ENCODE data around the gene PPT2. TPM values are rescaled to one million over a fixed set of nuclear protein-coding genes. Genes with fewer than 3 reads are reported as not detected.

PPT2 gene
- total RNA-seq, 1 experiment from 2014 or later, result 46.3 TPM

DNA sequence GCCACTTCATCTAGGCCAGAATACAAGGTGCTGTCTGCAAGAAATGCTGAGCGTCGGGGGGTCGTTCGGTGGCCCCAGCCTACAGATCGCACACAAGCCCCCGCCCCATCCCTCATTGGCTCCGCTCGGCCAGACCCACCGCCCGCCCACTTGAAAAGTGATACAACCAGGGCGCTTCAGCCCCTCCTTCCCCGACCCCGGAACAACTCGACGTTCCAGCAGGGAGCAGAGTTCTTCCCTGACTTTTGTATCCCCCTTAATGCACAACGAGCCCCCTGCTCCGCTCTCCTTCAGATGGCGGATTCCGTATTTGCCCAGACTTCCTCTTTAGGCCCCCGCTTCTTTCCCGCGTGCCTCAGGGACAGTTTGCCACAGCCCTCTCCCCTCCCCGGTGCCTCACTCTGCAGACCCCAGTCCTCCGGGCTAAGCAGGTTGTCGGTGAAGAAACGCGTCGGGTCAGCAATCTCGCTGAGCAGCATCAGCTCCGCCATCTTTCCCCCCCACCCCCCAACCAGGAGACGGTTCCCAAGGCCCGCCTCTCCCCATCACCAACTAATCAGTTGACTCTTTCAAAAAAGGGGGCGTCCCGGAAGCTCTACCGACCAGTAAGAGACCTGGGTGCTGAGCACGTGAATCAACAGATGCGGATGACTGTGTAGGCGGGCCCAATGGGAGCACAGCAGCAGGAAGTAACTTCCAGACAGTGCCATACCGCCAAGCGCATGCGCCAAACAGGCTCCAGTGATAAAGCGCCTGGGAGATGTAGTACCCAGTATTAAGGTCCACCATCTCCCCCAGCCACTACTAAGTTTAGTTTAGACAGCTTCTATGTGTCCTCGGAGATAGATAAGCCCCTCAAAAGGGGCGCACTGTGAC lies 26.0 kb upstream of the PPT2 start, which contains the start of gene ATF6B:
ATF6B (minus strand) TSS at position 530 of the 876 bp plus-strand sequence; CDS start at position 491, 39 bp downstream.
- Histone ChIP-seq H4K8ac (replicated peaks; ENCODE audit: insufficient read length, low read depth, low read length) (peak within 1 kb of the TSS; percentile 33), H4K5ac (ENCODE audit: insufficient read length, low read depth, low read length) (no peak within 1 kb of the TSS), H3K9ac (ENCODE audit: extremely low read depth, insufficient read length, low read length) (peak within 1 kb of the TSS; percentile 90), H2BK120ac (ENCODE audit: low read depth, low read length, poor library complexity, severe bottlenecking) (no peak within 1 kb of the TSS), H3K79me1 (ENCODE audit: insufficient read depth, low read depth, low read length, poor library complexity, severe bottlenecking) (no peaks in the 10 kb centered on the region), H3K4me1 (ENCODE audit: insufficient read depth, low read length) (no peaks in the 10 kb centered on the region), H2BK5ac (ENCODE audit: insufficient read length, low read length) (no peak within 1 kb of the TSS), H2BK12ac (ENCODE audit: insufficient read length, low read depth, low read length) (no peak within 1 kb of the TSS), H3K4me2 (ENCODE audit: insufficient read depth, insufficient read length, low read length) (peak within 1 kb of the TSS; percentile 93), H4K20me1 (ENCODE audit: control insufficient read depth, insufficient read depth, insufficient read length) (no peaks in the 10 kb centered on the region), H2BK20ac (ENCODE audit: low read depth, low read length, poor library complexity, severe bottlenecking) (no peak within 1 kb of the TSS), H3K9me3 (ENCODE audit: control insufficient read depth, low read depth, low read length) (no peaks in the 10 kb centered on the region), H4K91ac (ENCODE audit: insufficient read length, low read depth, low read length) (no peak within 1 kb of the TSS), H3K79me2 (ENCODE audit: insufficient read depth, low read length) (no peaks in the 10 kb centered on the region), H3K14ac (ENCODE audit: insufficient read depth, low read length) (peak within 1 kb of the TSS; percentile 86), H3K23ac (ENCODE audit: insufficient read length, low read depth, low read length) (no peak within 1 kb of the TSS), H3T11ph (ENCODE audit: low read length) (no peak within 1 kb of the TSS), H3K27ac (ENCODE audit: insufficient read length, low read depth, low read length) (peak within 1 kb of the TSS; percentile 48), H3K18ac (ENCODE audit: insufficient read length, low read depth, low read length) (peak within 1 kb of the TSS; percentile 86), H2AK5ac (ENCODE audit: insufficient read length, low read length) (no peak within 1 kb of the TSS), H2BK15ac (ENCODE audit: low read depth, low read length) (no peak within 1 kb of the TSS), H2AFZ (ENCODE audit: low read length) (no peak within 1 kb of the TSS), H3K23me2 (ENCODE audit: insufficient read length, low read depth, low read length, poor library complexity, severe bottlenecking) (peaks cover 3% of the 10 kb centered on the region), H3K4ac (ENCODE audit: low read depth, low read length) (no peak within 1 kb of the TSS), H3K27me3 (ENCODE audit: insufficient read depth, low read length) (no peaks in the 10 kb centered on the region), H3K56ac (ENCODE audit: insufficient read length, low read depth, low read length) (no peak within 1 kb of the TSS)
- WGBS (ENCODE audit: extremely low coverage, insufficient read length, low lambda C conversion rate), result no CpG with 5 or more reads among the region's 44 CpGs
- TF ChIP-seq, protein P1, sequence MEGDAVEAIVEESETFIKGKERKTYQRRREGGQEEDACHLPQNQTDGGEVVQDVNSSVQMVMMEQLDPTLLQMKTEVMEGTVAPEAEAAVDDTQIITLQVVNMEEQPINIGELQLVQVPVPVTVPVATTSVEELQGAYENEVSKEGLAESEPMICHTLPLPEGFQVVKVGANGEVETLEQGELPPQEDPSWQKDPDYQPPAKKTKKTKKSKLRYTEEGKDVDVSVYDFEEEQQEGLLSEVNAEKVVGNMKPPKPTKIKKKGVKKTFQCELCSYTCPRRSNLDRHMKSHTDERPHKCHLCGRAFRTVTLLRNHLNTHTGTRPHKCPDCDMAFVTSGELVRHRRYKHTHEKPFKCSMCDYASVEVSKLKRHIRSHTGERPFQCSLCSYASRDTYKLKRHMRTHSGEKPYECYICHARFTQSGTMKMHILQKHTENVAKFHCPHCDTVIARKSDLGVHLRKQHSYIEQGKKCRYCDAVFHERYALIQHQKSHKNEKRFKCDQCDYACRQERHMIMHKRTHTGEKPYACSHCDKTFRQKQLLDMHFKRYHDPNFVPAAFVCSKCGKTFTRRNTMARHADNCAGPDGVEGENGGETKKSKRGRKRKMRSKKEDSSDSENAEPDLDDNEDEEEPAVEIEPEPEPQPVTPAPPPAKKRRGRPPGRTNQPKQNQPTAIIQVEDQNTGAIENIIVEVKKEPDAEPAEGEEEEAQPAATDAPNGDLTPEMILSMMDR (conservative IDR thresholded peaks at IDR 0.05), result no peak
- Mint-ChIP-seq H3K4me1 (peaks cover 22 to 35% of the 10 kb centered on the region in 2 experiments), H3K9me3 (no peaks in the 10 kb centered on the region), H3K4me3 (peak within 1 kb of the TSS; percentile 99), H3K27ac (peak within 1 kb of the TSS; percentile 99 to 100 (median 100)), H3K36me3 (ENCODE audit: insufficient read depth in 1 of 3, low read depth in 3 of 3) (peaks cover 11 to 30% (median 25%) of the 10 kb centered on the region in 3 experiments; a peak in 6 of 7 replicates), H3K27me3 (ENCODE audit: low read depth) (no peaks in the 10 kb centered on the region; the same call in 1 of the 2 replicates)
- peak; percentile 99 for DNase-seq
